ENCODE data around the gene PID1. TPM values are rescaled to one million over a fixed set of nuclear protein-coding genes. Genes with fewer than 3 reads are reported as not detected.

The PID1 gene
- total RNA-seq, 3 donors from 2014 or later, result 13.5 to 60.3 (median 42.0) TPM

- TF ChIP-seq POLR2AphosphoS5 (IDR thresholded peaks at IDR 0.05) (no peak), POLR2A (IDR thresholded peaks at IDR 0.05) (no peak), CTCF (IDR thresholded peaks at IDR 0.05) (no peak)
- H3K9me3 ChIP-seq, result no peaks in the 10 kb centered on the region
- H3K4me1 ChIP-seq, result no peaks in the 10 kb centered on the region
- H3K27ac ChIP-seq, result no peak overlapping the region
- H3K36me3 ChIP-seq, result no peaks in the 10 kb centered on the region
- no peak for DNase-seq (ENCODE audit: low spot score in 2 of 2)
- H3K4me3 ChIP-seq, result no peak overlapping the region
- H3K27me3 ChIP-seq, result no peaks in the 10 kb centered on the region
- intact Hi-C loops (cut with DNase I; ENCODE audit: low total_unique reads), result no loop called here
These were observed 159.3 kb downstream of the PID1 start for GRCh38 chr2:229111744-229112143.

- intact Hi-C loops (cut with DNase I; ENCODE audit: low total_unique reads), result no loop called here
- TF ChIP-seq POLR2AphosphoS5 (IDR thresholded peaks at IDR 0.05) (no peak), POLR2A (IDR thresholded peaks at IDR 0.05) (no peak), CTCF (IDR thresholded peaks at IDR 0.05) (no peak)
- Histone ChIP-seq H3K36me3 (no peaks in the 10 kb centered on the region), H3K4me1 (no peaks in the 10 kb centered on the region), H3K27ac (no peak overlapping the region), H3K27me3 (no peaks in the 10 kb centered on the region), H3K4me3 (no peak overlapping the region), H3K9me3 (no peaks in the 10 kb centered on the region)
- no peak for DNase-seq (ENCODE audit: low spot score in 2 of 2)
These were observed 161.9 kb downstream of the PID1 start for GRCh38 chr2:229109195-229109594.

- H3K4me1 ChIP-seq, result no peaks in the 10 kb centered on the region
- no peak for TF ChIP-seq POLR2A (IDR thresholded peaks at IDR 0.05)
- H3K27ac ChIP-seq, result no peak overlapping the region
- H3K4me3 ChIP-seq, result no peak overlapping the region
- no peaks in the 10 kb centered on the region for H3K27me3 ChIP-seq
- no peaks in the 10 kb centered on the region for H3K36me3 ChIP-seq
- DNase-seq (ENCODE audit: low spot score in 2 of 2), result no peak
- intact Hi-C loops (cut with DNase I; ENCODE audit: low total_unique reads), result no loop called here
- no peaks in the 10 kb centered on the region for H3K9me3 ChIP-seq
These were observed 163.5 kb downstream of the PID1 start for GRCh38 chr2:229107601-229108000.

GRCh38 chr2:229104974-229105387 lies 166.1 kb downstream of the PID1 start:
- Histone ChIP-seq H3K9me3 (no peaks in the 10 kb centered on the region), H3K4me3 (no peak overlapping the region), H3K36me3 (no peaks in the 10 kb centered on the region), H3K4me1 (no peaks in the 10 kb centered on the region), H3K27ac (no peak overlapping the region), H3K27me3 (no peaks in the 10 kb centered on the region)
- TF ChIP-seq CTCF (IDR thresholded peaks at IDR 0.05) (no peak), POLR2A (IDR thresholded peaks at IDR 0.05) (no peak), POLR2AphosphoS5 (IDR thresholded peaks at IDR 0.05) (no peak)
- no peak for DNase-seq (ENCODE audit: low spot score in 2 of 2)
- intact Hi-C loops (cut with DNase I; ENCODE audit: low total_unique reads), result no loop called here

- DNase-seq (ENCODE audit: low spot score in 2 of 2), result no peak
- Histone ChIP-seq H3K27ac (no peak overlapping the region), H3K36me3 (no peaks in the 10 kb centered on the region), H3K9me3 (no peaks in the 10 kb centered on the region), H3K4me3 (no peak overlapping the region), H3K4me1 (no peaks in the 10 kb centered on the region), H3K27me3 (no peaks in the 10 kb centered on the region)
- TF ChIP-seq POLR2AphosphoS5 (IDR thresholded peaks at IDR 0.05) (no peak), POLR2A (IDR thresholded peaks at IDR 0.05) (no peak), CTCF (IDR thresholded peaks at IDR 0.05) (no peak)
- intact Hi-C loops (cut with DNase I; ENCODE audit: low total_unique reads), result no loop called here
These were observed 167.1 kb downstream of the PID1 start for GRCh38 chr2:229104025-229104424.

- no peaks in the 10 kb centered on the region for H3K36me3 ChIP-seq
- no peak for DNase-seq (ENCODE audit: low spot score in 2 of 2)
- H3K27ac ChIP-seq, result no peak overlapping the region
- no peak for TF ChIP-seq POLR2A (IDR thresholded peaks at IDR 0.05)
- TF ChIP-seq CTCF (IDR thresholded peaks at IDR 0.05), result no peak
- no peak for TF ChIP-seq POLR2AphosphoS5 (IDR thresholded peaks at IDR 0.05)
- no peak overlapping the region for H3K4me3 ChIP-seq
- intact Hi-C loops (cut with DNase I; ENCODE audit: low total_unique reads), result no loop called here
- H3K9me3 ChIP-seq, result no peaks in the 10 kb centered on the region
- no peaks in the 10 kb centered on the region for H3K4me1 ChIP-seq
- no peaks in the 10 kb centered on the region for H3K27me3 ChIP-seq
These were observed 169.8 kb downstream of the PID1 start for GRCh38 chr2:229101314-229101713.
